HepG2 (cell line): ENCODE results near the gene NUB1. TPM values are rescaled to one million over a fixed set of nuclear protein-coding genes. Genes with fewer than 3 reads are reported as not detected.
A peak's percentile ranks its signal among the peaks of the same experiment; 100 is the strongest.

Source experiments
- CC2D1A ChIP-seq: sonication (generic); formaldehyde crosslinking; IDR thresholded peaks from 2 replicates; pipeline ENCODE4 v1.8.1; 2023; ENCODE audit warnings: mild to moderate bottlenecking, missing genetic modification reagents
- DNMT3B ChIP-seq: conservative IDR thresholded peaks from 2 replicates; pipeline ENCODE4 v1.6.1; 2016; ENCODE audit warnings: missing biosample characterization, control low read depth
- HNF4G ChIP-seq, 2 experiments: sonication (generic) in 1 of 2; formaldehyde crosslinking in 1 of 2; IDR thresholded peaks; 2 replicates each; pipeline versions ENCODE4 v1.4.0 to v1.6.1; 2011 to 2020; ENCODE audit warnings: borderline replicate concordance in 2 of 2, low read depth in 2 of 2, mild to moderate bottlenecking in 2 of 2, low read length in 1 of 2, missing genetic modification reagents in 1 of 2, moderate library complexity in 1 of 2
- IRF2 ChIP-seq: IDR thresholded peaks from 2 replicates; pipeline ENCODE4 v1.6.1; 2018; ENCODE audit warnings: missing genetic modification reagents, missing compliant biosample characterization
- KDM2A ChIP-seq: sonication (generic); formaldehyde crosslinking; IDR thresholded peaks from 2 replicates; pipeline ENCODE4 v1.4.0; 2020; ENCODE audit warnings: low read depth, missing genetic modification reagents, borderline replicate concordance
- MATR3 ChIP-seq: sonication (generic); formaldehyde crosslinking; IDR thresholded peaks from 2 replicates; pipeline ENCODE4 v1.4.0; 2020; ENCODE audit warnings: missing genetic modification reagents
- TOPORS ChIP-seq: sonication (generic); formaldehyde crosslinking; IDR thresholded peaks from 2 replicates; pipeline ENCODE4 v1.8.0; 2023; ENCODE audit warnings: mild to moderate bottlenecking, missing genetic modification reagents
- U2AF1 ChIP-seq: fragments of 200-400 bp; formaldehyde crosslinking; optimal IDR thresholded peaks from 2 replicates; pipeline ENCODE3; 2017; ENCODE audit warnings: mild to moderate bottlenecking, low read depth, low read length
- ZNF274 ChIP-seq: sonication (generic); formaldehyde crosslinking; IDR thresholded peaks from 2 replicates; pipeline ENCODE4 v1.5.1; 2020; ENCODE audit warnings: mild to moderate bottlenecking, missing genetic modification reagents
- ZNF558 ChIP-seq: sonication (generic); formaldehyde crosslinking; IDR thresholded peaks from 2 replicates; pipeline ENCODE4 v1.9.0; 2022; ENCODE audit warnings: mild to moderate bottlenecking, missing genetic modification reagents, borderline replicate concordance
- ZNF800 ChIP-seq: sonication (generic); formaldehyde crosslinking; IDR thresholded peaks from 2 replicates; pipeline ENCODE4 v1.4.0; 2020; ENCODE audit warnings: missing genetic modification reagents
- ZZZ3 ChIP-seq: sonication (generic); formaldehyde crosslinking; IDR thresholded peaks from 2 replicates; pipeline ENCODE4 v1.4.0; 2020; ENCODE audit warnings: missing genetic modification reagents, mild to moderate bottlenecking, borderline replicate concordance
- polyA plus RNA-seq, 8 experiments: library from polyadenylated mRNA; depleted of rRNA in 3 of 8; stranded (reverse) in 7 of 8; unstranded in 1 of 8; fragments of >200 nt; fragmentation: Illumina TruSeq in 4 of 8; extraction: Trizol in 4 of 8; gene quantifications; 2 replicates each; pipeline versions ENCODE4 v1.2.1 to v1.2.3, GENCODE V29; 2011 to 2016; ENCODE audit warnings: low read depth in 4 of 8, missing spikeins in 1 of 8, mixed read lengths in 1 of 8; ENCODE audit not compliant: insufficient read depth in 1 of 8
- total RNA-seq, 5 experiments: library from RNA; depleted of rRNA; stranded (reverse); fragments of >200 nt; fragmentation: Illumina TruSeq; extraction: Trizol; gene quantifications; 2 replicates each; pipeline ENCODE4 v1.2.3, GENCODE V29; 2016; ENCODE audit warnings: low read depth in 1 of 5
- TF ChIP-seq, protein P1 (sequence below): sonication (generic); formaldehyde crosslinking; IDR thresholded peaks from 2 replicates; pipeline ENCODE4 v1.5.1; 2020; ENCODE audit warnings: missing genetic modification reagents, mild to moderate bottlenecking, borderline replicate concordance
- TF ChIP-seq, protein P2 (sequence below): sonication (generic); formaldehyde crosslinking; conservative IDR thresholded peaks from 2 replicates; pipeline ENCODE4 v1.4.0; 2020; ENCODE audit warnings: mild to moderate bottlenecking, missing genetic modification reagents, moderate library complexity
- TF ChIP-seq, protein P3 (sequence below): sonication (generic); formaldehyde crosslinking; IDR thresholded peaks from 2 replicates; pipeline ENCODE4 v1.4.0; 2020; ENCODE audit warnings: mild to moderate bottlenecking, missing genetic modification reagents
- TF ChIP-seq, protein P4 (sequence below): IDR thresholded peaks from 2 replicates; pipeline ENCODE4 v1.4.0; 2020; ENCODE audit warnings: mild to moderate bottlenecking, missing genetic modification reagents

NUB1 gene
- total and polyA plus RNA-seq, 2 of the 13 experiments (the other 11 are each of a cell fraction or from before 2014, with no cell fraction given) = 27.1 to 37.0 TPM

DNA sequence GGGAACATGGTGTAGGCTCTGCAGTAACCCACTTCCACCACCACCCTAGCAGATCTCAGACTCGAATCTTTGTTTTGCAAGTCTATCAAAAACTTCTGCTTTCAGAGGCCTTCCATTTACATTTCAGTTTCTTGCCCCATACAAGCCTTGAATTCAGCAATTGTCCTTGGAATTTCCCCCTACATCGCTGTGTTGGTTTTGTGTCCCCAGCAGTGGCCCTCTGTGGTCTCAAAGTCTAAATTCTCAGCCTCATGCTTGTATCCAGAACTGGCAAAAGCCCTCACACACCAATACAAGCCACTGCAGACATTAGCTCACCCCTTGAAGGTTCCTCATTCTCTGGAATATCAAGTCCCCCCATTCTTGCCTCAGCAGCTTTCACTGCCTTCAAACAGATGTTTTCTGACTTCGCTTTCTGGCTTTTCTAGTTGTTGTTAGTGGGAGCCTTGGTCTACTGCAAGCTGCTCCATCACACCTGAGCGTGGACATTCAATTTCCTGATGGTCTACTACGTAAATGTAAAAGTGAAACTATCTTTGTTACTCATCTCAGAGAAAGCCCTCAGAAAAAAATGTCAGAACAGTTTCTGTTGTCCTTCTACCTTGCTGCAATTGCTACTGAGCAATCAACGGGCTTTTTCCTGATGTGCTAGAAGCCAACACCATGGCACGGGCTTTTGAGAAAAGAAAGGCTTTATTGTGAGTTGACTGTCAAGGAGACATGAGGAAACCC, 1.8 kb upstream of the NUB1 start (continued):
- TF ChIP-seq, protein P1, sequence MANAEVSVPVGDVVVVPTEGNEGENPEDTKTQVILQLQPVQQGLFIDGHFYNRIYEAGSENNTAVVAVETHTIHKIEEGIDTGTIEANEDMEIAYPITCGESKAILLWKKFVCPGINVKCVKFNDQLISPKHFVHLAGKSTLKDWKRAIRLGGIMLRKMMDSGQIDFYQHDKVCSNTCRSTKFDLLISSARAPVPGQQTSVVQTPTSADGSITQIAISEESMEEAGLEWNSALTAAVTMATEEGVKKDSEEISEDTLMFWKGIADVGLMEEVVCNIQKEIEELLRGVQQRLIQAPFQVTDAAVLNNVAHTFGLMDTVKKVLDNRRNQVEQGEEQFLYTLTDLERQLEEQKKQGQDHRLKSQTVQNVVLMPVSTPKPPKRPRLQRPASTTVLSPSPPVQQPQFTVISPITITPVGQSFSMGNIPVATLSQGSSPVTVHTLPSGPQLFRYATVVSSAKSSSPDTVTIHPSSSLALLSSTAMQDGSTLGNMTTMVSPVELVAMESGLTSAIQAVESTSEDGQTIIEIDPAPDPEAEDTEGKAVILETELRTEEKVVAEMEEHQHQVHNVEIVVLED = no peak
- no peak for TF ChIP-seq ZZZ3 (CRISPR knock-in tag)
- TF ChIP-seq U2AF1 = no peak
- peak; percentile 57; the same call in 1 of the 2 replicates for TF ChIP-seq HNF4G (IDR thresholded peaks at IDR 0.05; ENCODE audit: borderline replicate concordance, low read depth, low read length)
- TF ChIP-seq HNF4G (CRISPR knock-in tag; IDR thresholded peaks at IDR 0.05; ENCODE audit: borderline replicate concordance, low read depth) = no peak
- TF ChIP-seq ZNF800 = no peak
- TF ChIP-seq, protein P2, sequence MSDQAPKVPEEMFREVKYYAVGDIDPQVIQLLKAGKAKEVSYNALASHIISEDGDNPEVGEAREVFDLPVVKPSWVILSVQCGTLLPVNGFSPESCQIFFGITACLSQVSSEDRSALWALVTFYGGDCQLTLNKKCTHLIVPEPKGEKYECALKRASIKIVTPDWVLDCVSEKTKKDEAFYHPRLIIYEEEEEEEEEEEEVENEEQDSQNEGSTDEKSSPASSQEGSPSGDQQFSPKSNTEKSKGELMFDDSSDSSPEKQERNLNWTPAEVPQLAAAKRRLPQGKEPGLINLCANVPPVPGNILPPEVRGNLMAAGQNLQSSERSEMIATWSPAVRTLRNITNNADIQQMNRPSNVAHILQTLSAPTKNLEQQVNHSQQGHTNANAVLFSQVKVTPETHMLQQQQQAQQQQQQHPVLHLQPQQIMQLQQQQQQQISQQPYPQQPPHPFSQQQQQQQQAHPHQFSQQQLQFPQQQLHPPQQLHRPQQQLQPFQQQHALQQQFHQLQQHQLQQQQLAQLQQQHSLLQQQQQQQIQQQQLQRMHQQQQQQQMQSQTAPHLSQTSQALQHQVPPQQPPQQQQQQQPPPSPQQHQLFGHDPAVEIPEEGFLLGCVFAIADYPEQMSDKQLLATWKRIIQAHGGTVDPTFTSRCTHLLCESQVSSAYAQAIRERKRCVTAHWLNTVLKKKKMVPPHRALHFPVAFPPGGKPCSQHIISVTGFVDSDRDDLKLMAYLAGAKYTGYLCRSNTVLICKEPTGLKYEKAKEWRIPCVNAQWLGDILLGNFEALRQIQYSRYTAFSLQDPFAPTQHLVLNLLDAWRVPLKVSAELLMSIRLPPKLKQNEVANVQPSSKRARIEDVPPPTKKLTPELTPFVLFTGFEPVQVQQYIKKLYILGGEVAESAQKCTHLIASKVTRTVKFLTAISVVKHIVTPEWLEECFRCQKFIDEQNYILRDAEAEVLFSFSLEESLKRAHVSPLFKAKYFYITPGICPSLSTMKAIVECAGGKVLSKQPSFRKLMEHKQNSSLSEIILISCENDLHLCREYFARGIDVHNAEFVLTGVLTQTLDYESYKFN (CRISPR knock-in tag) = peak; percentile 54
- TF ChIP-seq ZNF558 (CRISPR knock-in tag) = no peak
- no peak for TF ChIP-seq TOPORS
- no peak for TF ChIP-seq DNMT3B (CRISPR knock-in tag)
- no peak for TF ChIP-seq KDM2A (CRISPR knock-in tag)
- no peak for TF ChIP-seq CC2D1A (CRISPR knock-in tag)
- TF ChIP-seq, protein P3, sequence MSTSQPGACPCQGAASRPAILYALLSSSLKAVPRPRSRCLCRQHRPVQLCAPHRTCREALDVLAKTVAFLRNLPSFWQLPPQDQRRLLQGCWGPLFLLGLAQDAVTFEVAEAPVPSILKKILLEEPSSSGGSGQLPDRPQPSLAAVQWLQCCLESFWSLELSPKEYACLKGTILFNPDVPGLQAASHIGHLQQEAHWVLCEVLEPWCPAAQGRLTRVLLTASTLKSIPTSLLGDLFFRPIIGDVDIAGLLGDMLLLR (CRISPR knock-in tag) = no peak
- TF ChIP-seq IRF2 = no peak
- no peak for TF ChIP-seq MATR3 (CRISPR knock-in tag)
- TF ChIP-seq, protein P4, sequence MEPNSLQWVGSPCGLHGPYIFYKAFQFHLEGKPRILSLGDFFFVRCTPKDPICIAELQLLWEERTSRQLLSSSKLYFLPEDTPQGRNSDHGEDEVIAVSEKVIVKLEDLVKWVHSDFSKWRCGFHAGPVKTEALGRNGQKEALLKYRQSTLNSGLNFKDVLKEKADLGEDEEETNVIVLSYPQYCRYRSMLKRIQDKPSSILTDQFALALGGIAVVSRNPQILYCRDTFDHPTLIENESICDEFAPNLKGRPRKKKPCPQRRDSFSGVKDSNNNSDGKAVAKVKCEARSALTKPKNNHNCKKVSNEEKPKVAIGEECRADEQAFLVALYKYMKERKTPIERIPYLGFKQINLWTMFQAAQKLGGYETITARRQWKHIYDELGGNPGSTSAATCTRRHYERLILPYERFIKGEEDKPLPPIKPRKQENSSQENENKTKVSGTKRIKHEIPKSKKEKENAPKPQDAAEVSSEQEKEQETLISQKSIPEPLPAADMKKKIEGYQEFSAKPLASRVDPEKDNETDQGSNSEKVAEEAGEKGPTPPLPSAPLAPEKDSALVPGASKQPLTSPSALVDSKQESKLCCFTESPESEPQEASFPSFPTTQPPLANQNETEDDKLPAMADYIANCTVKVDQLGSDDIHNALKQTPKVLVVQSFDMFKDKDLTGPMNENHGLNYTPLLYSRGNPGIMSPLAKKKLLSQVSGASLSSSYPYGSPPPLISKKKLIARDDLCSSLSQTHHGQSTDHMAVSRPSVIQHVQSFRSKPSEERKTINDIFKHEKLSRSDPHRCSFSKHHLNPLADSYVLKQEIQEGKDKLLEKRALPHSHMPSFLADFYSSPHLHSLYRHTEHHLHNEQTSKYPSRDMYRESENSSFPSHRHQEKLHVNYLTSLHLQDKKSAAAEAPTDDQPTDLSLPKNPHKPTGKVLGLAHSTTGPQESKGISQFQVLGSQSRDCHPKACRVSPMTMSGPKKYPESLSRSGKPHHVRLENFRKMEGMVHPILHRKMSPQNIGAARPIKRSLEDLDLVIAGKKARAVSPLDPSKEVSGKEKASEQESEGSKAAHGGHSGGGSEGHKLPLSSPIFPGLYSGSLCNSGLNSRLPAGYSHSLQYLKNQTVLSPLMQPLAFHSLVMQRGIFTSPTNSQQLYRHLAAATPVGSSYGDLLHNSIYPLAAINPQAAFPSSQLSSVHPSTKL (CRISPR knock-in tag) = peak; percentile 50
- no peak for TF ChIP-seq ZNF274
